OCI-LY3 (cell line): Measurements from ENCODE around the gene KRABD2.

Experiments
- EZH2phosphoT487 ChIP-seq: fragments of 200-600 bp; shearing (Covaris generic); IDR thresholded peaks from 2 replicates; pipeline ENCODE4 v1.6.1; 2018; ENCODE audit warnings: antibody characterized with exemption, mixed run types, low read depth
- TF ChIP-seq, protein P1 (sequence below): fragments of 200-600, 300-600 bp; sonication (generic); IDR thresholded peaks from 2 replicates; pipeline ENCODE4 v1.5.1; 2014; ENCODE audit warnings: antibody characterized with exemption, low read length, low read depth

DNA sequence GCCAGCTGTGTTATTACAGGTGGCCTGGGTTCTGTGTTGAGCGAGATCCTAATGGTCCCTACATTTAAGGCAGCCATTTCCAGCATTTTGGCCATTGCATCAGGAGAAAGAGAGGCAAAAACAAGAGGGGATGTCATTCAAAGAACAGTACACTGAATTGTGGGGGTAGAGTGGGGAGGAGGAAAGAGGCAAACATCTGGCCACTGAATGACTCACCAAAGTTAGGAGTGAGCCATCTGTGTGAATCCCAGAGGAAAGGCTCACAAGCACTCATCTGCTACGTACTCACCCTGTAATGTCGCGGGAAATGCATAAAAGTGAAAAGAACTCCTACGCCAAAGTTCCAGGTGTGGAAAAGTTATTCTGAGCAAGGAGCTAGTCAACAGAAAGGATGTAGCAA, 16.7 kb downstream of the KRABD2 start:
- TF ChIP-seq, protein P1, sequence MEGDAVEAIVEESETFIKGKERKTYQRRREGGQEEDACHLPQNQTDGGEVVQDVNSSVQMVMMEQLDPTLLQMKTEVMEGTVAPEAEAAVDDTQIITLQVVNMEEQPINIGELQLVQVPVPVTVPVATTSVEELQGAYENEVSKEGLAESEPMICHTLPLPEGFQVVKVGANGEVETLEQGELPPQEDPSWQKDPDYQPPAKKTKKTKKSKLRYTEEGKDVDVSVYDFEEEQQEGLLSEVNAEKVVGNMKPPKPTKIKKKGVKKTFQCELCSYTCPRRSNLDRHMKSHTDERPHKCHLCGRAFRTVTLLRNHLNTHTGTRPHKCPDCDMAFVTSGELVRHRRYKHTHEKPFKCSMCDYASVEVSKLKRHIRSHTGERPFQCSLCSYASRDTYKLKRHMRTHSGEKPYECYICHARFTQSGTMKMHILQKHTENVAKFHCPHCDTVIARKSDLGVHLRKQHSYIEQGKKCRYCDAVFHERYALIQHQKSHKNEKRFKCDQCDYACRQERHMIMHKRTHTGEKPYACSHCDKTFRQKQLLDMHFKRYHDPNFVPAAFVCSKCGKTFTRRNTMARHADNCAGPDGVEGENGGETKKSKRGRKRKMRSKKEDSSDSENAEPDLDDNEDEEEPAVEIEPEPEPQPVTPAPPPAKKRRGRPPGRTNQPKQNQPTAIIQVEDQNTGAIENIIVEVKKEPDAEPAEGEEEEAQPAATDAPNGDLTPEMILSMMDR: no peak
- TF ChIP-seq EZH2phosphoT487: no peak
